HG03135 (cell line): ENCODE measurements around the gene EGFL7.

Source experiments
- ATAC-seq: cut with Tn5 transposase; IDR thresholded peaks from one replicate; pipeline ENCODE4 v1.9.1; 2021; ENCODE audit warnings: mild to moderate bottlenecking, moderate library complexity; ENCODE audit not compliant: unreplicated experiment

Gene EGFL7

DNA sequence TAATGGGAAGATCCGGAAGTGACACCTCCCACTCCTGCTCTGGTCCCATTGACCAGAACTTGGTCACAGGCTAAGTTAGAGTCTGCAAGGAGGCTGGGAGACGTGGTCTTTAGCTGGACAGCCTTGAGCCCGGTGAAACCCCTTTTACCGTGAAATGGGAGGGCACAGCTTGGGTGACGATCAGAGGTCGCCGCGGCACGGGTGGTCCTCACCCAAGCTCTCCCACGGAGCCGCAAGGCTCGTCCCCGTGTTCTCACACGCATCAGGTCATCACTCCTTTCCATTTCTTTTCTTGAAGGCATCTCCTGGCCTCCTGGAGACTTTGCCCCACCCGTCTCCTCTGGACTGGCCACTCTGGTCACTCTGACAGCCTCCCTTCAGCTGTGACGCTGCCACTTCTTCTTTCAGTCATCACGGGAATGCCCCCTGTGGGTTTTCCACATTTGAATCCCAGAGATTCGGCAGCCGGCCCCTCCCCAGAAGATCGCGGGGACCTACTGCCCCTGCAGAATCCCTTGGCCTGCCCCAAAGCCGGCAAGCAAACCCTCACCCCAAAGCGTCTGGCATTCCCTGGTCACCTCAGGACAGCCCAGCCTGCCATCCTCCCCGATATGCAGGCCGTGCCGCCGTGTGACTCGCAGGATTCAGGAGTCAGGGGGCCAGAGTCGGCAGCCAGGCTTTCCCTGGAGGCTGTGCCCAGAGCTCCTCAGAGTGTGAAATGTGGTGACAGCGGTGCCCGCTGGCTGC is 18.9 kb upstream of the EGFL7 start:
- ATAC-seq: no peak

DNA sequence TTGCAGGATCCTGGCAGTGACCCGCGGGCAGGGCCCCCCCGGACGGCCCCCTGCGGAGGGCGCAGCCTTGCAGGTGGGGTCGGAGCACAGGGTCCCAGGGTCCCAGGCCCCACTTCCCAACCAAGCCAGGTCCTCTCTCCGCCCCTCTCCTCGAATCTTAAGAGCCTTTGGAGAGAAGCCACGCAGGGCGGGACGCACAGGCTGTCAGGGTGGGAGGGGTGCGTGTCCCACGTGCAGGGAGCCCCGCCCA is 18.4 kb upstream of the EGFL7 start:
- no peak for ATAC-seq

DNA sequence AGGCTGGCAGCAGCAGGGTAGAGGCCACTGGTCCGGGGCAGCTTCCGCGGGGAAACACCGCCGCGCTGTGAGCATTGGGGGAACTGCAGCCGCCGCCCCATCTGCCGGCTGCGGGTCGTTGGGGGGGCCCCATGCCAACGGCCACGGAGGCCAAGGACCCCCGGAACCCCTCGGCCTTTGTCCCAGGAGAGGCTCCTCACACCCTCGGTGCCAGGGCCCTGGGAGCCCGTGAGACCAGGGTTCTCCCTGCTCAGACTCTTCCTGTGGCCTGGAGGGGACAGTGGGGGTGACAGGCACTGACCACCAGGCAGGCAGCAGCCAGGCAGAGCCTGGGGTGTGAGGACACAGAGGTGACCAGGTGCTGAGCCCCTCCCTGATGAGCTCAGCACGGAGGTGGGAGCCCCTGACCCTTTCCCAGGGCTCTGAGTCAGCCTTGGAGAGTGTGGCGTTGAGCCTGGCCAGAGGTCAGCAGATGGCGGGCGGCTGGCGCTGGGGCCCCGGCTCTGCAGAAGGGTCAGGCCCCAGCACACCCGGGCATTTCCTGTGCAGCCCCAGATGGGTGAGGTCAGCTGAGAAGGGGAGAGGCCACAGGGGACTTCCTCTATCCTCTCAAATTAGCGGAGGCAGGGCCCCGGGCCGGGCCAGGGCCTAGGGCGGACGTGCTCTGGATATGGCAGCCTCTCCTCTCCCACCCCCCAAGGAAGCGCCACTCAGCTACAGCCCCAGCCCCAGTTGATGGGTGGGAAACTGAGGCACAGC is 17.9 kb upstream of the EGFL7 start:
- ATAC-seq: no peak

DNA sequence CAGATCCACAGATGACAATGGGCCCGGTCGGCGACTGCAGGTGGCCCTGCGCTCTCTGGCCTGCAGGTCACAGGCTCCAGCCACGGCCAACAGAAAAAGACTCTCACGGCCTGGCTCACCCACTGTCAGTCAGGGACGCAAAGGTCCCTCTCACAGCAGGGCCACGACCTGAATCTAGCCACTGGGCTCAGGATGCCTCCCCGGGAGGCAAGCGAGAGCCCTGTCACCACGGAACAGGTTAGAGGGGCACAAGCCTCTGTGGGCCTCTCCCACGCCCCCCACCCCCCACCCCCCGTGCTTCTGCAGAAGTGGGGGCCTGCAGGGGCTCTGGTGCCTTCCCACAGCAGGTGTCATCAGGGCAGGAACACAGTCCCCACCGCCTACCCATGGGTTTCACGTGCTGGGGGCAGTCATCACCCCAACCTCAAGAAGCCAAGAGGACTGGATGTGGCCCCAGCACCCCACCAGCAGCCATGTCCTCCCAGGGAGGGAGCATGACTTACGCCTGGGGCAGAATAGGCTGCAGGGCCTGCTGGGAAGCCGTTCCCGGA is 17.3 kb upstream of the EGFL7 start:
- no peak for ATAC-seq

DNA sequence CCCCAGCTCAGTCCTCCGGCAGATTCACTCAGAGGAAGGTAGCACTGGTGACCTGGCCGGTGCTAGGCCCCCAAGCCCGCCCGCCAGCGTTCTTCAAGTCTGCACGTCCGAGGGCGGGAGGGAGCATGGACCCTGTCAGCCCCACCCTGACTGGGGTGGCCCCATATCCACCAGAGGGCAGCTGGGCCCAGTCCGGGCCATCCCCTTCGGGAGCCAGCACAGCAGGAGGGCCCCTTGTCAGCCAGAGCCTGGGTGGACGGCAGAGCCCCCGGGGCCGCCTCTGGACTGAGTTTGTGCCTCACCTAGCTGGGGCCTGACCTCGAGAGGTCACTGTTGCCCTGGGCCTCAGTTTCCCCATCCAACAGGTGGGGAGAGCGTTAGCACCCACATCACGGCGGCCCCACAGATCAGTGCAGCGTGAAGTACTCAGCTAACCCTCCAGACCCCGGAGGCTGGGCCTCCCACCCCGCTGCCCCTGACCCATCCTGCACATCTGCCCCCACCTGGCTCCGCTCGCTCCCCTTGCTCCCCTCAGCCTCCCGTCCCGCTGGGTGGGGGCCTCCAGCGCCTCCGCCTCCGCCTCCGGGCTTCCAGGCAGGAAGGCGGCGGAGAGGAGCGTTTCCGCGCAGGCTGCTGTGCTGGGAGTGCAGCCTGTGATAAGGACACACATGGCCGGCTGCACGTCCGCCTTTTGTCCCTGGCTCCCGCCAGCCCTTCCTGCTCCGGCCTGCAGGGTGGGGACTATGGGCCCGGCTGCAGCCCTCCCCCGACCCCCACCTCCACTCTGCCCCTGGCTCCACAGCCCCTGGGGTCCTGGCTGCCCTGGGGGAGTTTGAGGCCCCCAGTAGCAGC is 16.6 kb upstream of the EGFL7 start:
- no peak for ATAC-seq

DNA sequence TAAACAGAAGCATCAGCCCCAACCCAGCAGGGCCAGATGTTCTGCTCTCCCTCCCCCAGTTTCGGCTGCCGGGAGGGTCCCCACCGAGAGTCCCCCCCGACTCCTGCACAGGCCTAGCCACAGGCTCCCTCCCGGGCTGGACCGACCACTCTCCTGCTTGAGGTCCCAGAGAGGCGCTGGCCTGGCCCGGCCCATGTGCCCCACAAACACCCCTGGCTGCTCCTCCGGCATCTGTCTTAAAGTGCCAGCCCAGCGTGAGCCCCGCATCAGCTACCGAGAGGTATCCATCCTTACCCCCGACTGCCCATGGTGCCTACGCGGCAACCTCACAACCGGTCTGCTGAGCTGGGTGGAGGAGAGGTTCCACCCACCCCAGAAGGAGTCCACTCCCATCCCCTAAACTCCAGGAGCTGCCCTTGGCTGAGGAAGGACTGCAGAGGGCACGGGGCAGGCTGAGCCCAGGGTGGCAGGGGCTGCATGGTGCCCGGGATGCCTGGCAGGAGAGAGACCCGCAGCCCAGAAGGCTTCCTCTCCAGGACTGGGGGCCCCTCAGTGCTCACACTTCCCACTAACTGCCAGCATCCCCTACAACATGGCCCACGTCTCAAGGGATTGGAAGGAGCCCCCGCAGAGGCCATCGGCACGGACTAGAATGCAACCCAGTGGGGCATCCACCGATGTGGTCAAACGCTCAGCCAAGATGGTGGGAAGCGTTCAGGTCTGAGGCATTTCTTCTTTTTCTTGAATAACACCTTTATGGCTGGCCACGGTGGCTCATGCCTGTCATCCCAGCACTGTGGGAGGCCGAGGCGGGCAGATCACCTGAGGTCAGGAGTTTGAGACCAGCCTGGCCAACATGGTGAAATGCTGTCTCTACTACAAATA is 15.6 kb upstream of the EGFL7 start:
- no peak for ATAC-seq

DNA sequence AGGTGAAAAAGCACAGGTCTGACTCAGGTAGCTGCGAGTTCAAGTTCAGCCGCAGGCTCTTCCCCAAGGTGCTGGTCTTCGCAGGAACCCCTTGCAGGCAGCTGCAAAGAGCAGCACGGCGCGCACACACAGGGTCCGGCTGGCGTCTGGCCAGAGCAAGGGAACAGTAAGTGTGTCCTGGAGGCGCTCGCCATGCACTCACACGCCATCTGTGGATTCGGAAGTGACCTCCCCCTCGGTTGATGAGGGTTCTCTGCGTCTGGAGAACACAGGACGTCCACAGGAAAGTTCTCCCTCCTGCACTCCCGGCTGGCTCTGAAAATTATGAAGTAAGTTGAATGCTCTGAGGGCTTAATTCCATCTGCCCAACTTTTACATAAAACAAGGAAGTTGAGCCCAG is 14.0 kb upstream of the EGFL7 start:
- no peak for ATAC-seq

DNA sequence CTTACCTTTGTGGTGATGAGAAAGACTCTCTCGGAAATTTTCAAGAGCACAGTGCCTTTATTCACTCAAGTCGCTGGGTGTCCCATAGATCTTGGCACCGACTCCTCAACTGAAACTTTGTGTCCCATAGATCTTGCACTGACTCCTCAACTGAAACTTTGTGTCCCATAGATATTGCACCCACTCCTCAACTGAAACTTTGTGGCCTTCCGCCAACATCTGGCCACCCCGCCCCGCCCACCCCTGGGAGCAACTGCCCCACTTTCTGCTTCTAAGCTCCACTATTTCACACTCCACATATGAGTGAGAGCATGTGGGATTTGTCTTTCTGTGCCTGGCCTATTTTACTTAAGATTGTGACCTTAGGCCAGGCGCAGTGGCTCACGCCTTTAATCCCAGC is 12.7 kb upstream of the EGFL7 start:
- ATAC-seq: no peak

DNA sequence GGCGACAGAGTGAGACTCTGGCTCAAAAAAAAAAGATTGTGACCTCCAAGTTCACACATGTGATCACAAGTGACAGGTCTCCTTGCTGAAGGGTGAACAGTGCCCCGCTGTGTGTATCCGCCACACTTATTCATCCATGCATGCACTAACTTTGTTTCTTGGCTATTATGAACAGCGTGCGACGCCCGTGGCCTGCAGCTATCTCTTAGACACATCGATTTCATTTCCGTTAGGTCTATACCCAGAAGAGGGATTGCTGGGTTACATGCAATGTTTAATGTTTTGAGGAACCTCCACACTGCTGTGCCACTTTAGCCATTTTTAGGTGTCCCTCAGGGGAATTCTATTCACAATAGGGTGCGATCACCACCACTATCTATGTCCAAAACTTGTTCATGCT is 12.1 kb upstream of the EGFL7 start:
- no peak for ATAC-seq

DNA sequence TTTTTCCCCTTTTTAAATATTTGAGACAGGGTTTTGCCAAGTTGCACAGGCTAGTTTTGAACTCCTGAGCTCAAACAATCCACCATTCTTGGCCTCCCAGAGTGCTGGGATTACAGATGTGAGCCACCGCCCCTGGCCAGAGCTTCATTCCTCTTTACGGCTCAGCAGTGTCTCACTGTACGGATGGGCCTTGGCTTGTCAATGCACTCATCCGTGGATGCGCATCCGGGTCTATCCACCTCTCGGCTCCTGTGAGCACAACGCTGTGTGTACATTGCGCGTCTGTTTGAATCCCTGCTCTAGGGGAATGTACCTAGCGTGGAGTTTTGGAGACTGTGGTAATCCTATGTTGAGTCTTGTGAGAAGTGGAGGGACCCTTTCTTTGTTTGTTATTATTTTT is 10.9 kb upstream of the EGFL7 start:
- no peak for ATAC-seq

DNA sequence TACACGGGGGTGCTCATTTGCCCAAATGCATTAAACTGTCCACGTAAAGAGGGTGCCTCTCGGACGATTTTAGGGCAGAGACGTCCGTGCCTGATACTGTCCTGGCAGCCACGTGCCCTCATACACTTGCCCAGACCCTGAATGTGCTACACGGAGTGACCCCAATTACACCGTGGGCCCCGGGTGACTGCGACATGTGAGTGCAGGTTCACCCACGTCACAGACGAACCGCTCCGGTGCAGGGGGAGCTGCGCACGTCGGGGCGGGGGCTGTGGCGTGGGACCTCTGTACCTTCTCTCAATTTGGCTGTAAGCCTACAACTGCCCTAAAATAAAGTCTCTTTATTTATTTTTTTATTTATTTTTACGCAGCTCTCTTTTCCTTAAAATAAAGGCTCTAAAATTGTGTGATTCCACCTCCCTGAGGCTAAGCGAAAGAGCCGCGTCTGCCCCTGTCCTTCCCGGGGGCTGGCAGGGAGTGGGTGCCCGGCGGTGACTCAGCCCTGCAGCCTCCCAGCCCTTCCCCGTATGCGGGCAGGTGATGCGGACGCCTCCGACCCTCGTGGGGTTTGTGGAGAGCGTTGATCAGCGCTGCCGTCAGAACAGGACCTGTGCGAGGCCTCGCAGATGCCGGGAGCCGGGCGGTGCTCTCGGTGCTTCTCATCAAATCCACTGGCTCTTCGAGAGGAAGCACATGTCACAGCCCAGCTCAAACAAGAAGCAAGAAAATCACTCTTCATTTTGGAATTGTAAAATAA is 9.2 kb upstream of the EGFL7 start:
- ATAC-seq: no peak

DNA sequence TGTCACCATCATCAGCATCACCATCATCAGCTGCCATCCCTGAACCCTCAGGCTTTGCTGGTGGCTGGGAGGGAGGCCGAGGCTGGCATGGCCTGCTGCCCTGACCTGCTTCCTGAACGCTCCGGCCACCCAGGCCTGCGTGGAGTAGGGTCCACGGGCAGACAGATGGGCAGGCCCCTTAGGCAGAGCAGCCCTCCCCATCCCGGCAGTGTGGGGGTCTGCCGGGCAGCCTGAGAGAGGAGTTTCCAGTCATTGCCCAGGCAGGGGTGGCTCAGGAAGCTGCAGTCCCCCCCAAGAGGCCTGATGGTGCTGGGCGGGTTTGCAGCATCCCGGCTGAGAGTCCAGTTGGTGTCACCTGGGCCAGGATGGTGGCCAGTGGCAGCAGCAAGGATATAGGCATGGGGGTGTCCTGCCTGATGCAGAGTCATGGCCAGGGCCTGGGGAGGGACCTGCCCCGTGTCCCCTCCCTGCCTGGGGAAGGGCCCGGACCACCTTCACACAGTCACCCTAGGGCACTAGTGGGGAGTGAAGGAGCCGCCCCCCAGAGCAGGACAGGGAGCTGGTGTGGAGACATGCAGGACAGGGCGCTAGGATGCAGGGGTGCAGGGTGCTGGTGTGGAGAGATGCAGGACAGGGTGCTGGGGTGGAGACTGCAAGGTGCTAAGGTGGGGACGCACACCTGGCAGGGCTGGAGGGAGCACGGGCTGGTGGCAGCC is 7.7 kb upstream of the EGFL7 start:
- no peak for ATAC-seq

DNA sequence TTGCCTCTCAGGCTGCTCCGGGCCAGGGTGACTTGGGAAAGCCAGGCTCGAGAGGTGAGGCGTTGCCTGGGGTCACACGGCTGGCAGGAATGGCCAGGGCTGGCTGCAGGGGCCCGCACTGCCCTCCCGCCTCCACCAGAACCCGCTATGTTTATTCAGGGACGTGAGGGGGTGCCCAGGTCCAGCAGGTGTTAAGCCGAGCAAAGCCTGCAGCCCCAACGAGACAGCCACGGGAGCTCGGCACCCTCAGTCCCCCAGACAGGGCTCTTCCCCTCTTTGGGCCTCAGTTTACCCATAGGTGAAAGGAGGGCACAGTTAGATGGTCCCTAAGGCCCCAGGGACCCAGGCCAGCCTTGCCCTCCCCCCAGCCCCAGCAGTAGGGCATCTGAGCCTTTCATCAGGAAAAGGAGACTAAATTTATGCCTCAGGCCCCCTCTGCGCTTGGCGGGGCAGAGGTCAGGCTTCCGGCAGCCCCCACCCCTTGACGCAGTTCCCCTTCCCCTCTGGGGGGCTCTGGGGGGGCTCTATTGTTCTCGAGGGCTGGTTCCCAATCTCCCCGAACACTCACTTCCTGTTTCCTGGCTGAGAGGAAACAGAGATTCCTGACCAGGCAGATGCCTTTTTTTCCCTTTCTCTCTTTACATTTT is 7.1 kb upstream of the EGFL7 start:
- ATAC-seq: no peak

DNA sequence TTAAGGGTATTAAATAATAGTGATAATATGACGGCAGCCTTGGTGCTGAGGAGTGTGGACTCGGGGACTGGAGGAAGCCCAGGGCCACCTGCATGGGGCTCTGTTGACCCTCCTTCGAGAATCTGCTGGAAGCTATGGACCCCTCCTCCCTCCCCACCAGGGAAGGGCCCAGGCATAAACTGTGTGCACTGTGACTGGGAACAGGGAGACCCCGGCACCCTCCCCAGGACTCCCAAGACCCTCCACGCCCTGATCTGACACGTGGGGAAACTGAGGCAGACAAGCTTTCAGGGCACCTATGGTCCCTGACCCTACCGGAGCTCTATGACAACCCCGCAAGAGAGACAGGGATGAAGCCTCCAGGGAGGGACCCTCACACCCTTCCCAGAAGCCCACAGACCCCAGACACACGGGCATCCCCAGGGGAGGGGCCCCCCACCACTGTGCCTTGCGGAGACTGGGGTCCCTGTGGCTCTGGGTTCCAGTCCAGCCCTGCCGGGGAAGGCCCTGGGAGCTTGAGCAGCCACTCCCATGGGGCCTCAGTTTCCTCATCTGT is 6.5 kb upstream of the EGFL7 start:
- ATAC-seq: no peak

DNA sequence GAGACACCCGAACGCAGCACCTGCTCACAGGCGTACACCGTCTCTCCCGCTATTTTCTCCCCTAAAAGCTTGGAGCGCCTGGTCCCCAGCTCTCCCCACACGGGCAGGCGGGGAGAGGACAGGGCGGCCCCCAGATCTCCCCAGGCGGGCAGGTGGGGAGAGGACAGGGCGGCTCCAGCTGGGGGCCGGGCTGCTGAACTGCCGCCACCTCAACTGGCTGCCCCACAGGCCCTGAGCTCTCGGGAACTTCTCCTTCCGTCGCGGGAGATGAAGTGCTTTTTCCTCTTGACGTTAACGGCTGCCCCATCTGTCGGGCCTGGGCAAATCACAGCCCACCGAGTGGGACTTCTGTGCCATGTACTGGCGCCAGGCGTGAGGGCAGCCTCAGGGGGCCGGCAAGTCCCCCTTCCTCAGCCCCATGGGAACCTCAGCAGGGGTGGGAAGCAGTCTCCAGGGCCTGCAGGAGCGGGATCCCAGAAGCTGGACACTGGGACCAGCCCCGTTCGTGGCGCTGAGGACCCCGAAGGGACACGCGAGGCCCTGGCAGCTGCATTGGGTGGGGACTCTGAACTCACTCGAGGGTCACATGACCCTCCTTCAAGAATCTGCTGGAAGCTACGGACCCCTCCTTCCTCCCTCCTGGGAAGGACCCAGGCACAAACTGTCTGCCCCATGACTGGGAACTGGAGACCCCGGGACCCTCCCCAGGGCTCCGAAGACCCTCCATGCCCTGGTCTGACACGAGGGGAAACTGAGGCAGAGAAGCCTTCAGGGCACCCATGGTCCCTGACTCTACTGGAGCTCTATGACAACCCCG is 5.7 kb upstream of the EGFL7 start:
- no peak for ATAC-seq

DNA sequence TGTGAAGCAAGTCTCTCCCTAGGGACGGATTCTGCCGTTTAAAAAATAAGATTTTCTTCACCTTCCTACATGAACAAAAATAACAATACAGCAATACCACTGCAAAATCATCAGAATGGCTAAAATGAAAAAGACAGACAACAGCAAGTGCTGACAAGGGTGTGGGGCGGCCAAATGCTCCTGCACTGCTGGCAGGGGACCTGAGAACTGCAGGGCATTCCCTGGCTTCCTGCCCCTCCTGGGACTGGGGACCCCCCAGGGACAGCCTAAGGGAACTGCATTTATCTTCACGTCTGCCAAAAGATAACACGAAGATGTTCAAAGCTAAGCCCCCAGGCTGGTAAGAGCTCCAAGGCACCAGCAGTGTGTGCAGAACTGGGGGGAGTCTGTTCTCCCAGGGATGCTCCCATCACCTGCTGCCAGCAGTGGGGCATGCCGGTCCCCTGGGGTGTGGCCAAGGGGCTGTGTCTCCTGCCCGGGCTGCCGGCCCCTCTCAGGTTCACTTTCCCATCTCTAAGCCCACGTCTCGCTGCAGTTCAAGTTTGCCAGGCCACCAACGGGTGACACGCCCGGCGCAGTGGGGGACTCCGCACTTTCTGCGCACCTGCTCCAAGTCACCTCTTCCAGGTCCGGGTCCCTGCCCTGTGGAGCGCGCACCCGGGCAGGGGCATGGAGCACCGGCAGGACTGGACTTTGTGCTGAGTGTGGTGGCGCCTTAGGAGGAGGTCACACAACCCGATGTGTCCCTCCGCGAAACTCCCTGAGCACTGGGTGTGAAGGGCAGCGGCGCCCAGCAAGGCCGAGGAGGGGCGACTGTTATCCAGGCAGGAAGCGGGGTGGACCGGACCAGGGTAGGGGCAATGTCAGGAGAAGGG is 4.5 kb upstream of the EGFL7 start:
- no peak for ATAC-seq
